Measurements from ENCODE around the gene MAP2K6. TPM values are rescaled to one million over a fixed set of nuclear protein-coding genes. Genes with fewer than 3 reads are reported as not detected.

The MAP2K6 gene
- total RNA-seq, 2 experiments from 2014 or later: 14.0 to 14.6 TPM

GRCh38 chr17:69410671-69411070 lies 3.8 kb upstream of the MAP2K6 start:
- H3K4me1 Mint-ChIP-seq (ENCODE audit: low read depth): no peaks in the 10 kb centered on the region
- H3K27me3 Mint-ChIP-seq: no peaks in the 10 kb centered on the region
- Histone ChIP-seq H3K9me3 (ENCODE audit: control insufficient read depth in 1 of 2, insufficient read depth in 1 of 2, low read length in 2 of 2) (no peaks in the 10 kb centered on the region), H3K36me3 (ENCODE audit: insufficient read depth, low read length) (no peaks in the 10 kb centered on the region), H3K4me1 (ENCODE audit: insufficient read depth, low read length) (peaks cover 5% of the 10 kb centered on the region), H3K27me3 (ENCODE audit: control insufficient read depth in 1 of 2, insufficient read depth in 2 of 2, low read length in 2 of 2) (no peaks in the 10 kb centered on the region), H3K4me3 (ENCODE audit: low read length) (no peak overlapping the region), H3K27ac (ENCODE audit: low read depth in 1 of 2, low read length in 2 of 2) (no peak overlapping the region)
- no peak overlapping the region for H3K27ac Mint-ChIP-seq
- H3K36me3 Mint-ChIP-seq (ENCODE audit: low read depth): no peaks in the 10 kb centered on the region
- intact Hi-C loops (cut with DNase I, micrococcal nuclease): no loop called here
- ATAC-seq (ENCODE audit: poor library complexity): no peak
- TF ChIP-seq CTCF (IDR thresholded peaks at IDR 0.05): no peak
- H3K9me3 Mint-ChIP-seq: no peaks in the 10 kb centered on the region
- no peak overlapping the region for H3K4me3 Mint-ChIP-seq
- no peak for DNase-seq
- ChIA-PET CTCF (interaction anchor here (0.7 kb wide), 1 partner anchor 15 kb away, joined by 4 read pairs; no protein-coding TSS in a partner anchor), POLR2A (no interaction called here)

DNA sequence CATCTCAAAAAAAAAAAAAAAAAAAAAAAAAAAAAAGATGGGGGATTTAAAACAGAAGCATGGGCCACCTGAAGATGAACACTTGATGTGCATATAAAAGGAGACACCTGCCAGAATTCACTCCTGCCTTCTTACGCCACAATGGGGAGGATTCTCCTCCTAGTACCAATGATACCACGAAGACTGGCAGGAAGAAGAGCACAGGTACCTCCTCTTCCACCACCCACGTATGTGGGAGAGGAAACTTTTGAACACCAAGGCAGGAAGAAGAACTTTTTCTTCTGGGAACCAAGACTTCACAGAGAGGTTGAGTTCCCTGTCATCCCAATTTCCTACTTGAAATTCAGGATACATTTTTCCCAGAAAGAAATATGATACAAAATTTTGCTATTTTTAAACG lies 2.7 kb upstream of the MAP2K6 start:
- POLR2A ChIA-PET: interaction anchor here (0.8 kb wide), 1 partner anchor 85 kb away, joined by 3 read pairs; the partner anchor contains the start of gene ABCA5
- no peak for ATAC-seq (ENCODE audit: poor library complexity)
- Histone ChIP-seq H3K27me3 (ENCODE audit: control insufficient read depth in 1 of 2, insufficient read depth in 2 of 2, low read length in 2 of 2) (no peaks in the 10 kb centered on the region), H3K27ac (ENCODE audit: low read depth in 1 of 2, low read length in 2 of 2) (no peak overlapping the region), H3K36me3 (ENCODE audit: insufficient read depth, low read length) (no peaks in the 10 kb centered on the region), H3K4me1 (ENCODE audit: insufficient read depth, low read length) (peaks cover 7% of the 10 kb centered on the region), H3K4me3 (ENCODE audit: low read length) (no peak overlapping the region), H3K9me3 (ENCODE audit: control insufficient read depth in 1 of 2, insufficient read depth in 1 of 2, low read length in 2 of 2) (no peaks in the 10 kb centered on the region)
- no peak for TF ChIP-seq CTCF (IDR thresholded peaks at IDR 0.05)
- Mint-ChIP-seq H3K9me3 (no peaks in the 10 kb centered on the region), H3K4me1 (ENCODE audit: low read depth) (no peaks in the 10 kb centered on the region), H3K27ac (no peak overlapping the region), H3K27me3 (no peaks in the 10 kb centered on the region), H3K36me3 (ENCODE audit: low read depth) (no peaks in the 10 kb centered on the region), H3K4me3 (no peak overlapping the region)
- DNase-seq: no peak
- intact Hi-C loops (cut with DNase I, micrococcal nuclease): no loop called here
- CTCF ChIA-PET: no interaction called here

- H3K9me3 Mint-ChIP-seq: no peaks in the 10 kb centered on the region
- no peaks in the 10 kb centered on the region for H3K9me3 ChIP-seq (ENCODE audit: control insufficient read depth in 1 of 2, insufficient read depth in 1 of 2, low read length in 2 of 2)
- no peak overlapping the region for H3K27ac ChIP-seq (ENCODE audit: low read depth in 1 of 2, low read length in 2 of 2)
- ChIA-PET CTCF (no interaction called here), POLR2A (interaction anchor here (0.8 kb wide), 1 partner anchor 86 kb away, joined by 3 read pairs; the partner anchor contains the start of gene ABCA5)
- TF ChIP-seq CTCF (IDR thresholded peaks at IDR 0.05): no peak
- no peak overlapping the region for H3K4me3 Mint-ChIP-seq
- no peaks in the 10 kb centered on the region for H3K27me3 ChIP-seq (ENCODE audit: control insufficient read depth in 1 of 2, insufficient read depth in 2 of 2, low read length in 2 of 2)
- no peaks in the 10 kb centered on the region for H3K4me1 Mint-ChIP-seq (ENCODE audit: low read depth)
- DNase-seq (no peak), ATAC-seq (ENCODE audit: poor library complexity) (no peak)
- no peaks in the 10 kb centered on the region for H3K36me3 Mint-ChIP-seq (ENCODE audit: low read depth)
- no peak overlapping the region for H3K4me3 ChIP-seq (ENCODE audit: low read length)
- no peak overlapping the region for H3K27ac Mint-ChIP-seq
- H3K27me3 Mint-ChIP-seq: no peaks in the 10 kb centered on the region
- intact Hi-C loops (cut with DNase I, micrococcal nuclease): no loop called here
- H3K4me1 ChIP-seq (ENCODE audit: insufficient read depth, low read length): peaks cover 12% of the 10 kb centered on the region
- H3K36me3 ChIP-seq (ENCODE audit: insufficient read depth, low read length): no peaks in the 10 kb centered on the region
Measured at GRCh38 chr17:69412251-69412671, 2.2 kb upstream of the MAP2K6 start.

Data from CD4-positive, alpha-beta T cell (primary cell).